Cortex of kidney (tissue), 1 donor: ENCODE measurements around the gene CHD9.

Source experiments
- DNase-seq: peaks from one replicate; lab custom pipeline; 2025; lab: John Stamatoyannopoulos, UW

CHD9 gene

DNA sequence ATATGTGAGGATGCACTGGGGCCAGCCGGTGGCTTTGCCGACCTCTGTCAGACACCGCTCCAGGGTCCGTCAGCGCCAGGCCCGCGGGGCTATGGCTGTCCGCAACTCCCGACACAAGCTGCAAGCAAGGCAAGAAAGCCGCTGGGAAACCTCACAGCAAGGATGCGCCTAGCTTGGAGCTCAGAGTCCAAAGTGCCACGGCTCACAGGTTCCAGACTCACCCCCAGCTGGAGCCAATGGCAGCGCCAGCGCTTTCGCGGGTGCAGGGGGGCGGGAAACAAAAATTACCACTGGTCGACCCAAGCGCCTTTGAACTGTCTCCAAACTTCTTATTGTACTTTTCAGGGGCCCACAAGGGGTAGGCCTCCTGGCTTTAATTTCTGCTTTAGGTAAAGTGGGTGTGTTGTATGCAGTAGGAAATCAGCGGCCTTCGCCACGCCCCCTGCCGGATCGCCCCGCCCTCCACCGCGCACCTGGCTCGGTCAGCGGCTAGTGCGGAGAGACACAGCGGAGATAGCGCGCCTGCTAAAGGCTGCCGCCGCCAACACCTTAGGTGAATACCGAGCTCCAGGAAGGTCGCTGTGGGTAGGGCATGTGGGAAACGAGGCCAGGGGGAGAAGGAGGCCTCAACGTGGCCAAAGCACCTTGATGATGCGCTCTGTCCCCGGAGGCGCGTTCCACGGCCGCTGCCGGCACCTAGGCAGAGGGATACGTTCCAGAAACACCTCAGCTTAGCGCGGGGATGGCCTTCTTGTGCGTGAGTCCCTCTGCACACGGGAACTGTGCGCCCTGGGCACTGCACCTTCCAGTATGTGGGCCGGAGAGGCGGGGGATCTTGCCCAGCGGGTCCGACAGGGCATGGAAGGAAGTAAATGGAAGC is 318.4 kb downstream of the CHD9 start:
- no peak for DNase-seq

DNA sequence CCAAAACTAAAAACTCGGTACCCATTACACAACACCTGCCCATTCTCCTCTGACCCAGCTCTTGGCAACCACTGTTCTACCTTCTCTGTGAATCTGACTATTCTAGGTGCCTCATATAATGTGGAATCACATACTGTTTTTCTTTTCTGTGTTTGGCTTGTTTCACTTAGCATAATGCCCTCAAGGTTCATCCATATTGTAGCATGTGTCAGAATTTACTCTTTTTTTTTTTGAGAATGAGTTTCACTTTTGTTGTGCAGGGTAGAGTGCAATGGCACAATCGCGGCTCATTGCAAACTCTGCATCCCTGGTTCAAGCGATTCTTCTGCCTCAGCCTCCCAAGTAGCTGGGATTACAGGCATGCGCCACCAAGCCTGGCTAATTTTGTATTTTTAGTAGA is 320.0 kb downstream of the CHD9 start:
- no peak for DNase-seq

GRCh38 chr16:53378138-53378537 is 323.3 kb downstream of the CHD9 start:
- DNase-seq: no peak
